Left hindlimb (tissue), 1 donor: ENCODE data around the gene RFTN1.
"Not testable (repeated sequence)": the region's sequence is repeated elsewhere in the genome, so short reads cannot be mapped to it uniquely, and the experiment has no call there.

Experiments
- DNase-seq: peaks from one replicate; pipeline ENCODE4 v3.0.0-alpha.2; 2018

Gene RFTN1

GRCh38 chr3:16506451-16506850, 7.0 kb downstream of the RFTN1 start:
- DNase-seq, result no peak

GRCh38 chr3:16504692-16505091, 8.8 kb downstream of the RFTN1 start:
- DNase-seq, result no peak

- no peak for DNase-seq
Observed at GRCh38 chr3:16504242-16504641, 9.3 kb downstream of the RFTN1 start.

GRCh38 chr3:16503191-16503776, 10.2 kb downstream of the RFTN1 start:
- no peak for DNase-seq

GRCh38 chr3:16502347-16502908, 11.1 kb downstream of the RFTN1 start:
- no peak for DNase-seq

- DNase-seq, result no peak
Observed at GRCh38 chr3:16501376-16501775, 12.1 kb downstream of the RFTN1 start.

- no peak for DNase-seq
Observed at GRCh38 chr3:16500911-16501310, 12.6 kb downstream of the RFTN1 start.

- no peak for DNase-seq
Observed at GRCh38 chr3:16500093-16500492, 13.4 kb downstream of the RFTN1 start.

- no peak for DNase-seq
Observed at GRCh38 chr3:16499351-16499750, 14.1 kb downstream of the RFTN1 start.

GRCh38 chr3:16498130-16498890, 15.2 kb downstream of the RFTN1 start:
- no peak for DNase-seq

- no peak for DNase-seq
Observed at GRCh38 chr3:16496408-16497222, 16.9 kb downstream of the RFTN1 start.

GRCh38 chr3:16496008-16496407, 17.5 kb downstream of the RFTN1 start:
- DNase-seq, result no peak

GRCh38 chr3:16494814-16495431, 18.6 kb downstream of the RFTN1 start:
- no peak for DNase-seq

GRCh38 chr3:16494094-16494493, 19.4 kb downstream of the RFTN1 start:
- no peak for DNase-seq

GRCh38 chr3:16490062-16490619, 23.4 kb downstream of the RFTN1 start:
- no peak for DNase-seq

- not testable (repeated sequence) for DNase-seq
Observed at GRCh38 chr3:16489326-16490061, 24.0 kb downstream of the RFTN1 start.

GRCh38 chr3:16488637-16489036, 24.9 kb downstream of the RFTN1 start:
- no peak for DNase-seq

GRCh38 chr3:16487511-16488175, 25.9 kb downstream of the RFTN1 start:
- no peak for DNase-seq

- DNase-seq, result no peak
Observed at GRCh38 chr3:16486951-16487480, 26.5 kb downstream of the RFTN1 start.

- DNase-seq, result no peak
Observed at GRCh38 chr3:16486201-16486600, 27.3 kb downstream of the RFTN1 start.

- no peak for DNase-seq
Observed at GRCh38 chr3:16485395-16485992, 28.0 kb downstream of the RFTN1 start.
